Testis (tissue), 5 donors: ENCODE results near the gene PDE4C. TPM values are rescaled to one million over a fixed set of nuclear protein-coding genes. Genes with fewer than 3 reads are reported as not detected.

ENCODE experiments used
- DNase-seq: peaks from one replicate; pipeline ENCODE4 v3.0.0-alpha.2; 2019
- H3K27ac ChIP-seq, 2 donors: fragments of 200-600 bp; sonication (generic); one replicate each; pipeline ENCODE4 v1.5.1; 2019
- H3K27me3 ChIP-seq: fragments of 200-600 bp; sonication (generic); one replicate; pipeline ENCODE4 v1.5.1; 2019
- H3K36me3 ChIP-seq: fragments of 200-600 bp; sonication (generic); one replicate; pipeline ENCODE4 v1.5.1; 2017; ENCODE audit warnings: low read depth; ENCODE audit errors: missing control alignments
- H3K4me1 ChIP-seq: fragments of 200-600 bp; sonication (generic); one replicate; pipeline ENCODE4 v1.5.1; 2019
- H3K4me3 ChIP-seq, 2 donors: fragments of 200-600 bp; sonication (generic); one replicate each; pipeline ENCODE4 v1.5.1; 2017 to 2019
- H3K9me3 ChIP-seq: fragments of 200-600 bp; sonication (generic); one replicate; pipeline ENCODE4 v1.5.1; 2017
- POLR2A ChIP-seq: fragments of 450-650 bp; IDR thresholded peaks from one replicate; pipeline ENCODE4 v1.6.1; 2017; ENCODE audit warnings: antibody characterized with exemption, mild to moderate bottlenecking, moderate library complexity
- WGBS, 2 donors: methylation state at CpG; one replicate each; pipeline ENCODE4 v1.1.5; 2018; 5-methylcytosine and 5-hydroxymethylcytosine counted together
- intact Hi-C: fragments of 100-400 bp; cut with DNase I; formaldehyde crosslinking; loops from one replicate; pipeline ENCODE4 v1.15.1; 2023; ENCODE audit warnings: low total_unique reads
- long read RNA-seq, 2 donors: transcript quantifications; one replicate each; lab custom pipeline, GENCODE V29; 2026
- polyA plus RNA-seq: library from polyadenylated mRNA; stranded (reverse); fragments of 350-450 nt; fragmentation: Illumina TruSeq; extraction: RNeasy Lipid Tissue Mini Kit (QIAGEN cat#74804); gene quantifications from one replicate; pipeline ENCODE4 v1.2.3, GENCODE V29; 2014; ENCODE audit warnings: low read depth, low replicate concordance; ENCODE audit not compliant: insufficient read depth
- total RNA-seq, 2 donors: library from RNA; depleted of rRNA; stranded (reverse); fragments of >200 nt; gene quantifications; one replicate each; pipeline ENCODE4 v1.2.3, GENCODE V29; 2016
- TF ChIP-seq, protein P1 (sequence below), 3 experiments: fragments of 450-650 bp in 2 of 3; fragments of 200-600 bp in 1 of 3; sonication (generic) in 1 of 3; IDR thresholded peaks; one replicate each; pipeline ENCODE4 v1.5.1; 2016 to 2019; ENCODE audit warnings: antibody characterized with exemption in 3 of 3, mild to moderate bottlenecking in 2 of 3, moderate library complexity in 1 of 3

The PDE4C gene
- total RNA-seq: 10 to 100 TPM in 1 of 2 donors, 1 to 10 TPM in 1; 7.1 to 19.5 TPM
- polyA plus RNA-seq: 5.7 TPM
- long read RNA-seq, donor 1: 0 reads
- long read RNA-seq, donor 2: 0 reads

DNA sequence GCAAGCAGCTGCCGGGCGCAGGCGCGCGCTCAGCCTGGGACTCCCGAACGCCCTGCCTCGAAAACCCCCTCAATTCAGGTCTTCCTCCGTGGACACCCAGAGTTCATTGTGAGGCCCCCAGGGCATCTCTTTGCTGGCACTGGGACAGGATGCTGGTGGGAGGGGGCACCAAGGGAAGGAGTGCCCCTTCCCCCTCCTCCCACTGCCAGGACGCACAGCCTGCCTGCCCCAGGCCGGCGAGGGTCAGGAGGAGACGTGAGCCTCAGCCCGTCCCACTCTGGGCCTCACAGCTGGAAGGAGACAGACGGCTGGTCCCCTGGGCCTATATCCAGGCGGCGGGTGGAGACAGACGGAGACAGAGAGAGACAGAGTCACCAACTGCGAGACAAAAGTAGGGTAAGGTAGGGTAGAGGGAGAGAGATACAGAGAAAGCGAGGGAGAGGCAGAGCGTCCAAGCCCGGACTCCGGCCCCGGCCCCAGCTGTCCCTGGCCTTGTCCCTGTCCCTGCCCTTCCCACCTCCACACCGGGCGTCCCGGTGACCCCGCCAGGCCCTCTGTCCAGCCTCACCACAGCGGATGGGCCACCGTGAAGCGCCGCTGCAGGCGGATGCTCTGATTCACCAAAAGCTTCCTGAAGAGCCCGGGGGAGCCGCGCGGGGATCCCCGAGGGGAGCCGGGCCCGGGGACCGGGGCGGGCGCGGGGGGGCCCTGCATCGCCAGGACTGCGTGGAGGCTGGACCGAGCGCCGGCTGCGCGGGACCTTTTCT is at the start of gene PDE4C:
TSS of gene PDE4C (minus strand) at position 737 of the 767 bp plus-strand sequence. CDS start at position 714, 23 bp downstream.
- Histone ChIP-seq H3K4me1 (peaks cover 21% of the 10 kb centered on the region), H3K4me3 (peak within 1 kb of the TSS in 1 of 2 donors; percentile 61), H3K27me3 (no peaks in the 10 kb centered on the region), H3K36me3 (no peaks in the 10 kb centered on the region), H3K27ac (peak within 1 kb of the TSS; percentile 45 to 68), H3K9me3 (no peaks in the 10 kb centered on the region)
- DNase-seq: no peak
- WGBS, 2 donors: 1 to 4% methylated on average over 16 to 41 of the region's 51 CpGs
- intact Hi-C loops: no loop called here
- no peak for TF ChIP-seq POLR2A
- TF ChIP-seq, protein P1, sequence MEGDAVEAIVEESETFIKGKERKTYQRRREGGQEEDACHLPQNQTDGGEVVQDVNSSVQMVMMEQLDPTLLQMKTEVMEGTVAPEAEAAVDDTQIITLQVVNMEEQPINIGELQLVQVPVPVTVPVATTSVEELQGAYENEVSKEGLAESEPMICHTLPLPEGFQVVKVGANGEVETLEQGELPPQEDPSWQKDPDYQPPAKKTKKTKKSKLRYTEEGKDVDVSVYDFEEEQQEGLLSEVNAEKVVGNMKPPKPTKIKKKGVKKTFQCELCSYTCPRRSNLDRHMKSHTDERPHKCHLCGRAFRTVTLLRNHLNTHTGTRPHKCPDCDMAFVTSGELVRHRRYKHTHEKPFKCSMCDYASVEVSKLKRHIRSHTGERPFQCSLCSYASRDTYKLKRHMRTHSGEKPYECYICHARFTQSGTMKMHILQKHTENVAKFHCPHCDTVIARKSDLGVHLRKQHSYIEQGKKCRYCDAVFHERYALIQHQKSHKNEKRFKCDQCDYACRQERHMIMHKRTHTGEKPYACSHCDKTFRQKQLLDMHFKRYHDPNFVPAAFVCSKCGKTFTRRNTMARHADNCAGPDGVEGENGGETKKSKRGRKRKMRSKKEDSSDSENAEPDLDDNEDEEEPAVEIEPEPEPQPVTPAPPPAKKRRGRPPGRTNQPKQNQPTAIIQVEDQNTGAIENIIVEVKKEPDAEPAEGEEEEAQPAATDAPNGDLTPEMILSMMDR (IDR thresholded peaks at IDR 0.05): no peak

DNA sequence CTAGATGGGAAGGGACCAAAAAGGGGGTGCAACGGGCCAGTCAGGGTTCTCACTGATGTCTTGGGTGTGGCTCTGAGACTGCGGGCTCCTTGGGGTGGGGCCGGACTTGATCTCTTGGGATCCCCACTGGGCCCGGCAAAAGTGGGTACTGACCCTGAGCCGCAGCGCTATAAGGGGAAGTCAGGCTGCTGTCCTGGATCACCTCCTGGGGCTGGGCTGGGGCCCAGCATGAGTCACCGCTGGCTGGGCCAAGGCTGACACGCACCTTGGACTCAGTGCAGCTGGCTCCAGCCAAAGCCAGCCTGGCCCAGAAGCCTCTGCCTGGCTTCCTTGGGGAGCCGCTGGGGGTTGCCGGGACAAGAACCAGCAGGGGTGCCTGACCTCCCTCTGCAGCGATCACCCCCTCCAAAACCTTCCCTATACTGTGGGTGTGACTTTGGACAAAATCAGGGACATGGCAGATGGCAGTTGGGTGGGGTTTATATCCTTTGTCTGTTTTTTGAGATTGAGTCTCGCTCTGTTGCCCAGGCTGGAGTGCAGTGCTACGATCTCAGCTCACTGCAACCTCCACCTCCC is 48.6 kb upstream of the PDE4C start:
- 38 to 47% methylated on average over 7 to 11 of the region's 13 CpGs for WGBS, 2 donors
- Histone ChIP-seq H3K4me3 (no peak overlapping the region), H3K9me3 (no peaks in the 10 kb centered on the region), H3K4me1 (peaks cover 27% of the 10 kb centered on the region), H3K27ac (peak overlapping the region; percentile 70 to 71), H3K36me3 (no peaks in the 10 kb centered on the region), H3K27me3 (no peaks in the 10 kb centered on the region)
- TF ChIP-seq POLR2A: no peak
- TF ChIP-seq, protein P1 (IDR thresholded peaks at IDR 0.05): no peak
- intact Hi-C loops: loop anchor here (5.0 kb wide), 1 partner anchor 47 kb away; the partner anchor contains the start of gene LSM4
- peak; percentile 78 for DNase-seq

DNA sequence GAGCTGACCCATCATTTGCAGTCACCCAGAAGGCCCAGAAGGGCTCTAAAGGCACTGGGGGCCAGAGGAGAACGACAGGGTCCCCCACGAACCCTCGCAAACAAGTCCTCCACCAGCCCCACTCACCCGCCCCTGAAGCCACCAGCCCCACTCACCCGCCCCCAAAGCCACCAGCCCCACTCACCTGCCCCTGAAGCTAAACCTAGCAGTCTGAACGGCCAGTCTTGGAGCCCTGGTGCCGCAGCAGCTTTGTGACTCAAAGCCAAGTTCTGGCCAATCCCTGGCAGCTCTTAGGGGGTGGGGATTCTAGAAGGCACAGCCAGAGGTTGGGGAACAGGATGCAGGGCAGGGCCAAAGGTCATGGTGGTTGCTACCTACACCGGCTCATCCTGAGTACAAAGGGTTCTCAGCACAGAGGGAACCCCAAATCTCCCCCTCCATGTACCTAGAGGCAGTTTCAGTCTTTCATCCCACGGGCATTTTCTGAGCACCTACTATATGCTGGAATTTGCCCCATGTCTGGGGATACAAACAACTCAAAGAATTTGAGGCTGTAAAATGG is 48.1 kb upstream of the PDE4C start, which contains the start of gene IQCN:
TSS of gene IQCN (minus strand) at position 234 of the 562 bp plus-strand sequence. CDS start 4,974 bp downstream, outside the sequence.
- Histone ChIP-seq H3K36me3 (no peaks in the 10 kb centered on the region), H3K9me3 (no peaks in the 10 kb centered on the region), H3K4me3 (no peak within 1 kb of the TSS), H3K27ac (peak within 1 kb of the TSS; percentile 70 to 71), H3K4me1 (peaks cover 27% of the 10 kb centered on the region), H3K27me3 (no peaks in the 10 kb centered on the region)
- intact Hi-C loops: no loop called here
- 76 to 87% methylated on average over 9 of the region's 9 CpGs for WGBS, 2 donors
- no peak for DNase-seq
- TF ChIP-seq, protein P1 (IDR thresholded peaks at IDR 0.05): no peak

DNA sequence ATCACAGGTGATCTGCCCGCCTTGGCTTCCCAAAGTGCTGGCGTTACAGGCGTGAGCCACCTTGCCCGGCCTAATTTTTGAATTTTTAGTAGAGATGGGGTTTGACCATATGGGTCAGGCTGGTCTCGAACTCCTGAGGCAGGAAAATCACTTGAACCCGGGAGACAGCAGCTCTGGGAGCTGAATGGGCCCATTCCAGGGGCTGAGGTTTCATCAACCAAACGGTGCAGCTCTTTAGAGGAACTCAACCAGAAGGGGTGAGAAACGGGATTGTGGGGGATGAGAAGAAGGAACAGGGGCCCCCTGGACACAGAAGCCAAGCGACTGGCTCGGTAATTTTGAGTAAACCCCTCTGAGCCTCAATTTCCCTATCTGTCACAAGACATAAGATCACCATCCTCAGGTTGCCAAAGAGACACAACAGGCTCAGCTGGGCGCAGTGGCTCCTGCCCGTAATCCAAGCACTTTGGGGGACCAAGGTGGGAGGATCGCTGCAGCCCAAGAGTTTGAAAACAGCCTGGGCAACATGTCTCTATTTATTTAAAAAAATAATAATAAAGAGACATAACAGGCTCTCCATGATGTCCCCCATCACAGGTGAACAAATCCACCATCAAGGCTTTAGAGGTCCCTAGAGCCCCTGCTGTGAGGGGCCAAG is 47.5 kb upstream of the PDE4C start:
- WGBS, 2 donors: 93 to 95% methylated on average over 12 to 13 of the region's 13 CpGs
- no peak for DNase-seq
- intact Hi-C loops: no loop called here
- H3K27me3 ChIP-seq: no peaks in the 10 kb centered on the region
- H3K4me3 ChIP-seq: no peak overlapping the region
- peak overlapping the region; percentile 70 to 71 for H3K27ac ChIP-seq
- no peak for TF ChIP-seq POLR2A
- TF ChIP-seq, protein P1 (IDR thresholded peaks at IDR 0.05): no peak
- H3K9me3 ChIP-seq: no peaks in the 10 kb centered on the region
- H3K36me3 ChIP-seq: no peaks in the 10 kb centered on the region
- H3K4me1 ChIP-seq: peaks cover 24% of the 10 kb centered on the region
